A549 (cell line): Measurements from ENCODE around the gene CD58.
"Not testable (repeated sequence)": the region's sequence is repeated elsewhere in the genome, so short reads cannot be mapped to it uniquely, and the experiment has no call there.

Source experiments
- BHLHE40 ChIP-seq: IDR thresholded peaks from 2 replicates; pipeline ENCODE4 v1.6.1; 2012; ENCODE audit warnings: low read depth, low read length, inconsistent platforms
- CBX8 ChIP-seq: fragments of 200-600 bp; sonication (generic); IDR thresholded peaks from 2 replicates; pipeline ENCODE4 v1.6.1; 2016
- CTCF ChIP-seq: fragments of >200 bp; sonication (Bioruptor Twin); formaldehyde crosslinking; IDR thresholded peaks from 3 replicates; pipeline ENCODE4 v1.5.1; 2016
- HDAC2 ChIP-seq: fragments of 200-600 bp; sonication (generic); IDR thresholded peaks from 2 replicates; pipeline ENCODE4 v1.6.1; 2016
- HOXB5 ChIP-seq: fragments of 250-450 bp; sonication (Bioruptor Pico); IDR thresholded peaks from 2 replicates; pipeline ENCODE4 v1.5.0; 2020; ENCODE audit warnings: mild to moderate bottlenecking, moderate library complexity
- MAFK ChIP-seq: fragments of 450-650 bp; IDR thresholded peaks from 2 replicates; pipeline ENCODE4 v1.6.1; 2014; ENCODE audit not compliant: partially characterized antibody
- POLR2A ChIP-seq: IDR thresholded peaks from 2 replicates; pipeline ENCODE4 v1.6.1; 2012; ENCODE audit warnings: mild to moderate bottlenecking, low read length
- POLR2AphosphoS2 ChIP-seq: conservative IDR thresholded peaks from 2 replicates; pipeline ENCODE4 v1.6.1; 2012; ENCODE audit warnings: low read length, improper control_type of control experiment, inconsistent platforms
- RNF2 ChIP-seq: fragments of 200-600 bp; sonication (generic); IDR thresholded peaks from 2 replicates; pipeline ENCODE4 v1.6.1; 2016; ENCODE audit warnings: low read depth, mild to moderate bottlenecking, antibody characterized with exemption, moderate library complexity, borderline replicate concordance
- ZC3H11A ChIP-seq: fragments of 450-650 bp; IDR thresholded peaks from 2 replicates; pipeline ENCODE4 v1.6.1; 2014; ENCODE audit warnings: antibody characterized with exemption, mild to moderate bottlenecking
- ZFP36 ChIP-seq: fragments of 450-650 bp; IDR thresholded peaks from 2 replicates; pipeline ENCODE4 v1.6.1; 2014; ENCODE audit warnings: borderline replicate concordance; ENCODE audit not compliant: partially characterized antibody
- TF ChIP-seq, protein P1 (sequence below): IDR thresholded peaks from 2 replicates; pipeline ENCODE4 v1.6.1; 2012

DNA sequence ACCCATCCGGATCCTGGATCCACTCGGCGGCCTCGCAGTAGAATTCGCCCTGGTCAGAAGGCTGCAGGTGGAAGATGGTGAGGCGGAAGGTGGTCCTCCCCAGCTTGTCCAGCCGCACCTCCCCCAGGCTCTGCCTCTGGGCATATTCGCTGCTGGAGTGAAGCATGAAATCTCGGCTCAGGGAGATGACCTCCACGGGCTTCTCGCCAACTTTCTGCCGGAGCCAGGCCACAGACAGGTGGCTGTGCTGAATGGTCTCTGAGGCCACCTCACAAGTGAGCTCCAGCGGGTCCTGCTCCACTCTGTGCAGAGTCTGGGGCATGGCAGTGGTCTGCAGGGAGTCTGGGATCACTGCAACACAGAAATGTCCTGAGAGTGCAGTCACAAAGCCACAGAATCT lies 43.0 kb upstream of the CD58 start:
- TF ChIP-seq MAFK; POLR2A; HDAC2; ZC3H11A; ZFP36; CBX8; CTCF; HOXB5 (CRISPR knock-in tag); RNF2; BHLHE40; POLR2AphosphoS2: not testable (repeated sequence)
- TF ChIP-seq, protein P1, sequence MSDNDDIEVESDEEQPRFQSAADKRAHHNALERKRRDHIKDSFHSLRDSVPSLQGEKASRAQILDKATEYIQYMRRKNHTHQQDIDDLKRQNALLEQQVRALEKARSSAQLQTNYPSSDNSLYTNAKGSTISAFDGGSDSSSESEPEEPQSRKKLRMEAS = not testable (repeated sequence)
